Tibial nerve (tissue), 4 donors: Measurements from ENCODE around the gene ZGLP1. TPM values are rescaled to one million over a fixed set of nuclear protein-coding genes. Genes with fewer than 3 reads are reported as not detected.

Experiments
- DNase-seq, 2 donors: peaks; one replicate each; pipeline ENCODE4 v3.0.0-alpha.2; 2019; ENCODE audit warnings: low spot score in 2 of 2
- H3K27ac ChIP-seq, 4 donors: fragments of 200-600 bp; sonication (generic) in 3 of 4; one replicate each; pipeline ENCODE4 v1.5.1; 2017 to 2019; ENCODE audit warnings: mild to moderate bottlenecking in 1 of 4
- H3K27me3 ChIP-seq, 2 donors: fragments of 200-600 bp; sonication (generic) in 1 of 2; one replicate each; pipeline versions ENCODE4 v1.5.1 to v1.6.0; 2017 to 2019
- H3K36me3 ChIP-seq, 3 donors: fragments of 200-600 bp; sonication (generic); one replicate each; pipeline ENCODE4 v1.5.1; 2018 to 2019
- H3K4me1 ChIP-seq, 4 donors: fragments of 200-600 bp; sonication (generic) in 3 of 4; one replicate each; pipeline ENCODE4 v1.5.1; 2017 to 2019
- H3K4me3 ChIP-seq, 4 donors: fragments of 200-600 bp; sonication (generic) in 3 of 4; one replicate each; pipeline ENCODE4 v1.5.1; 2017 to 2019; ENCODE audit warnings: mild to moderate bottlenecking in 1 of 4, moderate library complexity in 1 of 4
- H3K9me3 ChIP-seq, 4 donors: fragments of 200-600 bp; sonication (generic) in 3 of 4; one replicate each; pipeline ENCODE4 v1.5.1; 2017 to 2019
- CTCF ChIP-seq, 5 experiments: fragments of 200-600 bp in 3 of 5; fragments of 450-650 bp in 2 of 5; sonication (generic) in 3 of 5; IDR thresholded peaks; one replicate each; pipeline ENCODE4 v1.5.1; 2016 to 2019; ENCODE audit warnings: antibody characterized with exemption in 5 of 5, mild to moderate bottlenecking in 3 of 5, moderate library complexity in 2 of 5
- EP300 ChIP-seq, 2 donors: sonication (generic); formaldehyde crosslinking; IDR thresholded peaks; one replicate each; pipeline ENCODE4 v1.6.1; 2017; ENCODE audit warnings: antibody characterized with exemption in 2 of 2, mild to moderate bottlenecking in 1 of 2
- POLR2A ChIP-seq, 2 donors: fragments of 450-650 bp; IDR thresholded peaks; one replicate each; pipeline ENCODE4 v1.6.1; 2017; ENCODE audit warnings: antibody characterized with exemption in 2 of 2, mild to moderate bottlenecking in 2 of 2, moderate library complexity in 2 of 2
- WGBS, 2 donors: methylation state at CpG; one replicate each; pipeline ENCODE4 v1.1.5; 2018; 5-methylcytosine and 5-hydroxymethylcytosine counted together
- total RNA-seq, 4 donors: library from RNA; depleted of rRNA; stranded (reverse); fragments of >200 nt; gene quantifications; one replicate each; pipeline ENCODE4 v1.1.0, GENCODE V29; 2016

Gene ZGLP1
- total RNA-seq, 4 donors from 2014 or later = 2.9 to 4.5 (median 3.5) TPM

- Histone ChIP-seq H3K4me3 (no peak overlapping the region), H3K4me1 (peaks cover 0 to 19% (median 7%) of the 10 kb centered on the region in 4 donors), H3K27ac (no peak overlapping the region), H3K9me3 (no peaks in the 10 kb centered on the region), H3K27me3 (peaks cover 0 to 66% of the 10 kb centered on the region in 2 donors), H3K36me3 (peaks cover 0 to 4% (median 0%) of the 10 kb centered on the region in 3 donors)
- TF ChIP-seq POLR2A (IDR thresholded peaks at IDR 0.05) (no peak), CTCF (IDR thresholded peaks at IDR 0.05) (no peak), EP300 (IDR thresholded peaks at IDR 0.05) (no peak)
- DNase-seq = no peak
- 44 to 45% methylated on average over 14 of the region's 14 CpGs for WGBS, 2 donors
Measured at GRCh38 chr19:10299545-10300458, 9.8 kb downstream of the ZGLP1 start.

- peaks cover 0 to 52% (median 20%) of the 10 kb centered on the region in 4 donors for H3K4me1 ChIP-seq
- H3K36me3 ChIP-seq = no peaks in the 10 kb centered on the region
- peaks cover 3 to 96% of the 10 kb centered on the region in 2 donors for H3K27me3 ChIP-seq
- 7 to 19% methylated on average over 28 to 31 of the region's 58 CpGs for WGBS, 2 donors
- DNase-seq = no peak
- H3K4me3 ChIP-seq = peak overlapping the region in 2 of 4 donors; percentile 9 to 15
- H3K9me3 ChIP-seq = no peaks in the 10 kb centered on the region
- no peak for TF ChIP-seq EP300 (IDR thresholded peaks at IDR 0.05)
- no peak for TF ChIP-seq CTCF (IDR thresholded peaks at IDR 0.05)
- no peak for TF ChIP-seq POLR2A (IDR thresholded peaks at IDR 0.05)
- no peak overlapping the region for H3K27ac ChIP-seq
Measured at GRCh38 chr19:10295847-10296591, 13.6 kb downstream of the ZGLP1 start.

GRCh38 chr19:10295305-10295846, 14.2 kb downstream of the ZGLP1 start:
- peaks cover 0 to 58% (median 26%) of the 10 kb centered on the region in 4 donors for H3K4me1 ChIP-seq
- TF ChIP-seq CTCF (IDR thresholded peaks at IDR 0.05) = no peak
- TF ChIP-seq EP300 (IDR thresholded peaks at IDR 0.05) = no peak
- no peak for TF ChIP-seq POLR2A (IDR thresholded peaks at IDR 0.05)
- no peaks in the 10 kb centered on the region for H3K36me3 ChIP-seq
- no peaks in the 10 kb centered on the region for H3K9me3 ChIP-seq
- no peak for DNase-seq
- WGBS, 2 donors = 0 to 1% methylated on average over 16 to 22 of the region's 48 CpGs
- peaks cover 3 to 96% of the 10 kb centered on the region in 2 donors for H3K27me3 ChIP-seq
- peak overlapping the region in 2 of 4 donors; percentile 9 to 15 for H3K4me3 ChIP-seq
- H3K27ac ChIP-seq = no peak overlapping the region

GRCh38 chr19:10294368-10294697, 15.3 kb downstream of the ZGLP1 start:
- 6 to 20% methylated on average over 12 to 20 of the region's 25 CpGs for WGBS, 2 donors
- no peaks in the 10 kb centered on the region for H3K9me3 ChIP-seq
- no peak for TF ChIP-seq POLR2A (IDR thresholded peaks at IDR 0.05)
- no peak for TF ChIP-seq CTCF (IDR thresholded peaks at IDR 0.05)
- TF ChIP-seq EP300 (IDR thresholded peaks at IDR 0.05) = no peak
- no peak overlapping the region for H3K4me3 ChIP-seq
- no peak for DNase-seq
- H3K27me3 ChIP-seq = peaks cover 3 to 96% of the 10 kb centered on the region in 2 donors
- H3K27ac ChIP-seq = no peak overlapping the region
- H3K36me3 ChIP-seq = no peaks in the 10 kb centered on the region
- H3K4me1 ChIP-seq = peaks cover 0 to 68% (median 35%) of the 10 kb centered on the region in 4 donors
